ENCODE data around the gene TSPEAR.

- TF ChIP-seq POLR2AphosphoS5 (IDR thresholded peaks at IDR 0.05) (no peak), CTCF (IDR thresholded peaks at IDR 0.05) (no peak), POLR2A (IDR thresholded peaks at IDR 0.05) (no peak), EP300 (IDR thresholded peaks at IDR 0.05; ENCODE audit: low read depth) (no peak)
Measured at GRCh38 chr21:44748621-44749020, 37.2 kb upstream of the TSPEAR start.
